ENCODE results near the gene AFF1.
"Not testable (repeated sequence)": the region's sequence is repeated elsewhere in the genome, so short reads cannot be mapped to it uniquely, and the experiment has no call there.

AFF1 gene

DNA sequence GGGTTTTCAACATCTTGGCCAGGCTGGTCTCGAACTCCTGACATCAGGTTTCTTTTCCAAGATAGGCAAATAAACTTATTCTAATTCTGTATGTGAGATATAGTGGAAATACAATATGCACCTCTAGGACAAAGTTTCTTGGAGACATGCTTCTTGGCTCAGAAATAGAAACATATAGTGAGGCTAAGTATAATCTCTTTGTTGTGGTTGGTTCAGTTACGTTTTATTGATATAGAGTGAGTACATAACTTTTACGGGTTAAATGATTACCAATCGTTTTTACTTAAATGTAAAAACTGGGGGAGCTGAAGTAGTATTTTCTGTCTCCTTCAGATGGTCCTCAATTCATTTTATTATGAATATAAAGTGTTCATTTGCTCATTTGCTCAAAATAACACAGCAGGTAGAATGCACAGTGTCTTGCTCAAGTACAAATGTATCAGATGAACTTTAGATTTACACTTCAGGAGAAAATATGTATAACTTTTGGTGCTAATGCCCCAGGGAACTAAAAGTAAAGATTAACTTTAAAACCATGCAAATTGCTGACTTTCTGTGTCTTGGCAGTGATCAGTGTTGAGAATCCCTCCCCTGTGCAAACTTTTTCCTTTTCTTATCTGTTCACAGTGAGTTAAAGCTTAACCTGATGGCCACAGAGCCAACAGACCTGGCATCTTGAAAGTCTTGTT is 77.6 kb downstream of the AFF1 start:
- DNase-seq: no peak

DNA sequence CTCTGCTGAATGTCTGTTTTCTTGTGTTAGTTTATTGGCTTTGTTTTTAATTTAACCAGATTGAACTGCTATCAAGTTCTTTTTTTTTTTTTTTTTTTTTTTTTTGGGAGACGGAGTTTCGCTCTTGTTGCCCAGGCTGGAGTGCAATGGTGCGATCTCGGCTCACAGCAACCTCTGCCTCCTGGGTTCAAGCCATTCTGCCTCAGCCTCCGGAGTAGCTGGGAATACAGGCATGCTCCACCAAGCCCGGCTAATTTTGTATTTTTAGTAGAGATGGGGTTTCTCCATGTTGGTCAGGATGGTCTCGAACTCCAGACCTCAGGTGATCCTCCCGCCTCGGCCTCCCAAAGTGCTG is 78.1 kb downstream of the AFF1 start:
- DNase-seq: not testable (repeated sequence)

DNA sequence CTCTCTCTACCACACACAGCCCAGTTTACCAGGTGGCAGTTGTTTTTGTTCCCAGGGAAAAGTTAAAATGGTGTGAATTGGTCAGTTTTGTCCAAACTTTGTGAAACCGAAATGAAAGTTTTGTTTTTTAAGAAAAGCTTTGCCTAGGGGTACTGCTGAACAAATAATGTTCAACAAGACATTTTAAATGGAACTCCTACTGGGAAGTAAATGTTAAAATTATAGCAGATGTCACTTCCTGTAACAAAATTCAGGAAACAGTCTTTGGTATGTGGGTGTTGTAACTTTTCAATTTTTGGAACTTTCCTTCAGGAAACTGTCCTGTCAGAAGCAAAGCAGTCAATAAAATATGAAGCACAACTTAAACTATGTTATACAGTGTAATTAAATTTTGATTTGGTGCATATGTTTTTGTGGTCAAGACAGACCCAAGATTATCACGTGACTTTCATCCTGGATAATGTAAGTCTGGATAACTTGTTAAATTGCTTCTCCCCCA is 79.5 kb downstream of the AFF1 start:
- DNase-seq: no peak

DNA sequence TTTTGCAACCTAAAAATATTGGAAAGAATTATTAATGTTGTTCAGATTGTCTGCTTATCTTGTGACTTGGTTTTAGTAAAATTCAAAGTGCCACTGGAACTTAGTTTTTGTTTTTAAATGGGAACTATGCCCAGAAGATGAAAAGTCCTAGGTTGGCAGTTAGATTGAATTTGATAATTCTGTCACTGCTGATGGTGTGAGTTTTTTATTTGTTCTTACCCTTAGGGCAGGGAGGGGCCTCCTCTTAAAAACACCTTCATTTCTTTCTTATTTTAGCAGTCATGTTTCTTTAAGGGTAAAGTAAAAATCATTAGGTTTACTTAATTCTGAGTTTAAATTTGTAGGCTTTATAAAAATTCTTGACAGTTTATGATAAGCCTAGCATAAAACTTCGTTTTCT is 80.6 kb downstream of the AFF1 start:
- DNase-seq: no peak

DNA sequence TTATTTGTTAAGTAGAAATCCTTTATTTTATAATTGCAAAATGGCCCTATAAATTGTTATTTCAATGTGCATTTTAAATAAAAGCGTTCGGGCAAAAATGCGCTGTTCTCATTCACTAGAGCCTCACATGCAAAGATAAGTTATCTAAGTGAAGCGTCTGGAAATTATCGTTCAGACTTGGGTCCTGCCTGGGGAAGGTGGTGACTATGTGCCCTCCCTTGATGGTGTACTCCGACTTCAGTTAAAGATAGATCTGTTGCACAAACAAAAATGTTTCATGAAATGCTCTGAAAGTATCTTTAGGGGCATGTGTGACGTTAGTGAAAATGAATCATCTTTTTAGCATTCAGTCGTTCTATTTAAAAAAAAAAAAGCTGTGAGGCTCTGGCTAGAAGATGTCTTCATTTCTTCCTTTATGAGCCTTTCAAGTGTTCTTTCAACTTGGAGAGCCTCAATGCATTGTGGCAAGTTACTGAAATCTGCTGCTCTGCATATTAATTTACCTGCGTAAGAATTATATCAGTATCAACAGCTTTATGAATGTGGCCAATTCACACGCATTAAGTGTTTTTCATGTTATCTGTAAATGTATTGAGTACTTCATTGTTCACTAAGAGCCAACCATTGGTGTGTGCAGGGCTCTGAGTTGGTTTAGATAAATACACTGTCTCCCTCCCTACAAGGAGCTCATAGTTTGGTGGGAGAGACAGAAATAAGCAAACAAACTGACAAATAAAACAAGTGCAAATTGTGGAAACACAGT is 83.0 kb downstream of the AFF1 start:
- DNase-seq: no peak

DNA sequence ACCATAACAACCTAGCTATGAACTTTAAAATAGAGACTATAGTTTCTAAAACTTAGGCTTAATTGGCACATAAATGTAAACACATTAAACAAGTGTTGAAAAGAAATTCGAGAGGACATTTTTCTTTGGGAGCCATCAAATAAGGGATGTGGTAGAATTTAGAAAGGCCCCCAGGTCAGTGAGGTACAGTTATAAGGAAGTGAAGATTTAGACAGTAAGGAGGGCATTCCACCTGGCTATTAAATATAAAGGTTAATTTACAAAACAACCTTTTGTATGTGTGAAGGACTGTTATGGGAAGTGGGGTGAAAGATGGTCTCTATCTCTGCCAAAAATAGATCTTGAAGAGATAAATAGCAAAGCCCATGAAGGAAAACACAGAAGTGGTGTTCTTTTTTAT is 83.9 kb downstream of the AFF1 start:
- no peak for DNase-seq

DNA sequence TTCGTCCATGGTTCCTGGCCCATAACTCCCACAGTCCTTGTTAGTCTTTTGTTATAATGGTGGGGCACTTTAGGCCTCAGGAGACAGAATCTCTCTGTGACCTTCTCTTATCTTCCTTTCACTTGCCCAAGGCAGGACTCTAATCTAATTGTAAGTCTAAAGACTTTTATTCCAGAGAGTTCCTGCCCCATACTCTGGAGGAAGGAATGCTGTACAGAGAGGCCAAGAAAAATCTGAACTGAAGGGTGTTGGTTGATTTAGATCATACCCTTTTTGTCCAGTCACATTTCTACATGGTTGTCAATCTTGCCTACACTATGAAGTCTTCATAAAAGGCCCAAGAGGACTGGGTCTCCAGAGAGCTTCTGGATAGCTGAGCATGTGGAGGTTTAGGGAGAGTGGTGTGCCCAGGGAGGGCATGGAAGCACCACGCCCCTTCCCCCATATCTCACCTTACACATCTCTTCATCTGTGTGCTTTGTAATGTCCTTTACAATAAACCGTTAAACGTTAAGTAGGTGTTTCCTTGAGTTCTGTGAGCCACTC is 84.5 kb downstream of the AFF1 start:
- no peak for DNase-seq

DNA sequence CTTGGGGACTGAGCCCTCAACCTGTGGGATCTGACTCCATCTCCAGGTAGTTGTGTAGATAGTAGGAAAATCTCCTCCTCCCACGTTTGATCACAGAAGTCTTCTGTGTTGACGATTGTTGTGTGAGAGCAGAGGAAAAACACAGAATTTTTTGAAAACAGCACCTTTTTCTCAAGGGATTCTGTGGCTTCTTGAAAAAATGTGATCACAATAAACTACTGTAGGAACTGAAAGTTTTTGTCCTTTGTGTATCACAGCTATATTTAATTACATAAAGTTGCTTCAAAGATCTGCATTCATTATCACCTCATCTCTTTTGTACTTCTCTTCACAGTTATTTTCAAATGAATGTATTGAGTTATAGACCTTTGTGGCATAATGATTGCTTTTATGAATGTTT is 85.1 kb downstream of the AFF1 start:
- no peak for DNase-seq

DNA sequence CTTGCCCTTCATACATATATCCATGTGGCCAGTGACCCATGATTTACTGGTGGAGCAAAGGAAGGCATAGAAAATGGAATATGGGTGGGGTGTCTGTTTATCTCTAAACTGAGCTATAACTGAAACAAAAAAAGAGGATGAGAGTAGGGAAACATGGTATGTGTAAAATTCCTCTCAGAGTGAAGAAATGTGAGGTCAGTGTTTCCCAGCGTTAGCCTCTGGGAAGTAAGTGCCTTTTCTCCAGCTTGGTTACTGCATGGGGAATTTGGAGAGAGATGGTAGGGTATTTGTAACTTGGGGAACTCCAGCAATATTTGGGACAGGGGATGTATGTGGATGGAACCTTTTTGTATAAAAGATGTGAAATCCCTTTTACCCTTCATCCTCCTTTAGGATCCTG is 89.4 kb downstream of the AFF1 start:
- DNase-seq: no peak

DNA sequence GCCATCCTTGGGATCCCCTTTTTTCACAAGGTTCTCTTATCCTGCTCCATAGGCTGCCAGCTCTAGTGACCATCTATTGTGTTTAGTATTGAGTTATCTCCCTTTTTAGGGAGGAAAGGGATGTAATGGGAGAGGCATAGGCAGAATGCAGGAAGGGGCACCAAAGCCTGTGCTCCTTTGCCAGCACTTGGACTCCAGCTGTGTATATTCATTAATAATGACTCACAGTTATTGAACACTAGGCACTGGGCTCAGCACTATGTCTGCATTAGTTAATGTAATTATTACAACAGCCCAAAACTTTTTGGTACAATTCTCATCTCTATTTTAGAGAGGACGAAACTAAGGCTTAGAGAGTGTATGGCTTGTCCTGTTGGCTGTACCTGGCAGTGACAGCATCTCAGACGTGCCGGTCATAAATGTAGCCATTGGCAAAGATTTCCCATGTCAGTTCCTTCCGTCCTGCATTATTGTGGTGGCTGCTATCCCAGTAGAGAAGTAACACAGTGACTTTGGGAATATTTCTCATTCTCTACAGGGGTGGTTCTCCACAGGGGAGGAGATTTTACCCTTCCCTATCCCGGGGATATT is 90.3 kb downstream of the AFF1 start:
- no peak for DNase-seq

DNA sequence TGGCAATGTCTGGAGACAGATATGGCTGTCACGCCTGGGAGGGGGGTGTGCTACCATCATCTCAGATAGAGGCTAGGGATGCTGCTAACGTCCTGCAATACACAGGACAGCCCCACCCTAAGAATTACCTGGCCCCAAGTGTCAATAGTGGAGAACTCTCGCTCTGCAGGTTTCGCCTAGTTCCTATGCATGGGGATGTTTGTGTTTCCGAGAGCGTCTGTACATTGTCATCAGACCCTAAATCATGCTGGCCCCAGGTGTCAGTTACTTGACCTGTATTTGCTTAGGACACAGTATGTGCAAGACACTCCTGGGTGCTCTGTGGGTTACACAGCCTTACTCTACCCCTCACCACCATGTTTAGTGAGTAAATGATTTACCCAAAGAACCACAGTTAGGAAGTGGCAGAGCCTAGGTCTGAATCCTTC is 90.8 kb downstream of the AFF1 start:
- DNase-seq: no peak

DNA sequence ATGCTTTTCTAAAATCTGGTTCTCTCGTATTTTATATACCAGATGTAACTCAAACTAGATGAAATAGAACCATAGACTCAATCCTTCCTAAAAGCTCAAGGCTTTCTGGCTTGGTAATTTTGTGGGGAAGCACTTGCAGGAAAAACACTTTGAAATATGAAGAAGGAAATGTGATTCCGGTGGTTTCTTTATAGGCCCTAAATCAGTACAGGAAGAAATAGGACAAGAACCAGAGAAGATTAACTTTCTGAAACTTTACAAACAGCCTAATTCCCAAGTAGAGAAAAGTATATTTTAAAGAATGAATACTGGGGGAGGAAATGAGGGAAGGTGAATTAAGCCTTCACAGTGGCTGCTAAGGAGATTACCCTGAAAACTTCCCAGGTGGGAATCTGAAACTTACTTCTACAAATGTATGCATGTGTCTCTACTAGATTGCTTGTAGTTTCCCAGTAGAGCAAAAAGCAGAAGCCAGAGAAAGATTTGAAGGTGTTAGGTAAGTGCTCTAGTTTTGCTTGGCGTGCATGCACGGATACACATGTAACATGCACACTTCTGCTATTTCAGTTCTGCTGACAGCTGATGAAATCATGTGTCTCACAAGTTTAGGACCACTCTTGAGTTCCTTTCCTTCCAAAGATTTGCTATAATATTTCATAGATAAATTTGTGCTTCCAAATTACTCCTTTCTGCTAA is 92.1 kb downstream of the AFF1 start:
- no peak for DNase-seq

DNA sequence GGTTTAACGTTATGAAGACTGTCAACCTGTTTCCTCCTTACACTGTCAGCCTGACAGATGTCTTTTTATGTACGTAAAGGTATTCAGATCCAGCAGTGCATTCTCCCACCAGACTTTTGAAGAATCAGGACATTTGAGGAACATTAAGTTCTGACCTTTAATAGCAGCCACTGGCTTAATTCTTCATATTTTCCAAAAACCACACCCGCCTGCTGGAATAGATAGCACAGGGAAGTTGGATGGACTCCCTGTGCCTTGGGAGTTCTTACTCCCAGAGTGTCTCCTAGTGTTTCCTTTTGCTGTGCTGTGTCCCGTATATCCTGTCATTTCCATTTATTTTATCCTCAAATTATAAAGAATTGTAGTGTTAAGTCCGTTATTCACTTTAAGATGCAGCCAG is 94.5 kb downstream of the AFF1 start:
- no peak for DNase-seq

DNA sequence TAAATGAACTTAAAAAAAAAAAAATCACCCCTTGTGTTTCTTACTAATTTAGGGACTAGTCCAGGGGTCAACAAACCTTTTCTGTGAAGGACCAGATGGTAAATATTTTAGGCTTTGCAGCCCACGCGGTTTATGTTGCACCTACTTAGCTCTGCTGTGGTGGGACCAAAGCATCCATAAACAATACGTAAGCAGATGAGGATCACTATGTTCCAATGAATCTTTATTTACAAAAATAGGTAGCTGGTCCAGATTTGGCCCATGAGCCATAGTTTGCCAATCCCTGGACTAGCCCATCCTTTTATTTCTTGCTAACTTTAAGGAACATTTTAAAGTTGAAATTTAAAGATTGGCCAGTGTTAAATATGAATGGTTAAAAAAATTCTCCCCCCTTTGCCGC is 95.3 kb downstream of the AFF1 start:
- DNase-seq: no peak

DNA sequence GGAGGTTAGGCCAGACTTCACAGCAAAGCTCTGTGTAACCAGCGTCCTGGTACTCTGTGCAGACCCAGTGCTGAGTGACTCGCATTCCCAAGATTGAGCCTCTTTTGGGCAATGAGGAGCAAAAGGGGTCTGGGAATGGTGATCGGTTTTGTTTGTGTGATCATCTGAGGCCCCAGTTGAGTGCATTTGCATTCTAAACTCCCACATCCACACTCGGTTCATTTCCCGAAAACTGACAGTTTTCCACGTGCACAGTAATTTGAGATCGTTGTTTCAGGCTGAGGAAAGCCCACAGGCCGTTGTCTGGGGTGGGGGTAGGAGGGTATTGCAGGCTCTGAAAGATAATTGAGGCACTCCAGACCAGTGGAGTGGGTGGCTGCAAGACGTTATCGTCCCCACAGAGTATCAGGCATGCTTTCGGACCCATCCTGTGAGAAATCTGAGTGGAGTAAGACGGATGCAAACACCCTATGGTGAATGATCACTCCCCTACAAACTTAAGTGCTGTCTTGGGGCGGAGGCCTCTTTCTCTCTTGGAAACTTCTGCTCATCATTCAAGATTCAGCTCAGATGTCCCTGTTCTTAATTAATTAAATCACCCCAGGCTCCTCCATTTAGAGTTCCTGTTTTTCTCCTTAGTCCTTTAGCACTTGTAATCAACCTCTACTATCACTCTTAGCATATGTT is 96.1 kb downstream of the AFF1 start:
- no peak for DNase-seq

DNA sequence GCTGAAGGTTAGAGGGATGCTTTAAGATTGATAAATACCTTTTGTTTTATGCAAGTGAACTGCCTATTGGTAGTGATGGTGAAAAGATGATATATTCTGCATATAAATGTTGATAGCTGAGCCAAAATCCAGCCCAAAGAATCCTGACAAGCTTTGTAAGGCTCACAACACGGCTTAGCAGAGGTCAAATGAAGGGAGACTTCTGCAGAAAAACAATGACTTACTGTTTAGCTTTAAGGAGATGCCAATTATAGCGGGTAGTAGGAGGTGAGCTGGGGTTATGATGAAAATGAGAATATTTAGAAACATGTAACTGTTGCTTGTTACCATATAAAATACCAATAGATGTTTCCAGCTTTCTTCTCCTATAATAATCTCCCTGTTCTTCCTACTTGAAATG is 97.1 kb downstream of the AFF1 start:
- DNase-seq: no peak

DNA sequence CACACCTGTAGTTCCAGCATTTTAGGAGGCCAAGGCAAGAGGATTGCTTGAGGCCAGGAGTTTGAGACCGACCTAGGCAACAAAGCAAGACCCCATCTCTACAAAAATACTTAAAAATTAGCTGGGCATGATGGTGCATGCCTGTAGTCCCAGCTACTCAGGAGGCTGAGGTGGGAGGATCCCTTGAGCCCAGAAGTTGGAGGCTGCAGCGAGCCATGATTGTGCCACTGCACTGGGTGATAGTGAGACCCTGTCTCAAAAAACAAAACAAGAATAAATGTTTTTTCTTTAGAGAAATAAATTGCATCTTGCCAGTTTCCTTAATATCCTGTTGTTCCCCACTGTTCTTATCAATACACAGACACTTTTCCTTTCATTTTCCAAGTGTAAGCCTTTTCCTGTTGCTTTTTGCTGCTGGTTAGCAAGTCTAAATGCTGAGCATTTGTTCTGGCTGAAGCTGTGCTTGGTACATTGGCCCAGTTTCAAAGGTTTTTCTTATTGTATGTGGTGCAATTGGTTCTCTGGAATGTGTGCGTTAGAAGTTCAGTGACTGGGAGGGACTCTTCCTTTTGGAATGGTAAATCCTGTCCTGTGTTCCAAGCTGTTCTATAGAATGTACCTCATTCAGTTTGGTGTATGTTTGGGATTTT is 98.2 kb downstream of the AFF1 start:
- DNase-seq: no peak

DNA sequence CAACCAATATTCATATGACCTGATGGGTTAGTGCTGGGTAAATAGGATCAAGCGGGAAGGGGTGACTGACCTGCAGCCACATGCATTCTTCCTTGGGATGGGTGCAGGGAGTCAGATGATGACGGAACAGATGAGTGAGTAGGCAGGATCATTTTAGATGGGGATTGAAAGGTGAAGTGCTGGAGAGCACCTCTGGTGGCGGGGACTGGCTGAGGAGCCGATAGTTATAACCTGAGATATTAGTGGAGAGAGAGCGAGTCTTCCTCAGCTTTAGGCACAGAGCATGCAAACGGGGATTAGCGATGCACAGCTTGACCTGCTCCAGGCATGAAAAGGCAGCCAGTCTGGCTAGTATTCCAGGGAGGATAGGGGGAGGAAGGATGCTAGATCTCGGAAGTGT is 99.1 kb downstream of the AFF1 start:
- no peak for DNase-seq

DNA sequence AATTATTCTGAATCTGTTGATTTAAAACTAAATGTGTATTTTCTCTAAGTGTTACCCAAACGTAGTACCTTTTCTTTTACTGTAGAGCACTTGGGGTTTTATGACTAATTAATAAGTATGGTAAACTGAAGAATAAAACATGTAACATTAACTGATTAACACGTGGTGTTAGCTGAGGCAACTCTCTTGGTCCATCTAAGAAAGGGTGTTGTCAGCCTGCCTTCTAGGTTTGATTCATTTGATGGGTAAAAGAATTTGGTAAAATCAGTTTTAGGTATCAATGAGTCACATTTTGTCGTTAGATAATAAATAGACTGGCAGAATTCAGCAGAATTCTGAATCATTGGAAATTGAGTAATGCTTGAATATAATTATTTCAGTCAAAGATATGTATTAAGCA is 99.7 kb downstream of the AFF1 start:
- no peak for DNase-seq

DNA sequence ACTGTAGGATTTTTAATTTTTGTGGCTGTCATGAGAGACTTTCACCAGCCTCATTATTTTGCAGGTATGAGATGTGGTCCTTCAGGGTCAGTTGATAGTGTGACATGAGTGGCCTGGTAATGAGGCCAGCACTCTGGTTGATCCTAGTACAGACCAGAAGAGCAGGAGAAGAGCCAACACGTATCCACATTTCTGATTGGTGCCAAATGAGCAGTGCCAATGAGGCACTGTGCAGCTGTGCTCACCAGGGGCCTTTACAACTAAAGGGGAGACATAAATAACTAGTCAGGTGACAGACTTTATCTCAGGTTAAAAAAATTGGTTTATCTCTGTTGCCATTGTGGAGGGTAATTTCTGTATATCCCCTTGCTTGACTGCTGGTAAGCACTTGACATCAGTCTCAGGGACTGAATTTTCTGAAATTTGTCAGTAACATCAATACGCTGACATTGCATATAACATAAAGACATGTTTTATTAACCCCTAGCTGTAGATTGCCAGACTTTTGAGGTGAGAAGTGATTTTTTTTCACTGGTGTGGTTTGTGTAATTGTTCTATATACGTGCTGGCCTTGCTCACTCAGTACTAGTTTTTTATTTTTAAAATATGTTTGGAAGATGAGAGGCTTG is 101.2 kb downstream of the AFF1 start:
- no peak for DNase-seq

DNA sequence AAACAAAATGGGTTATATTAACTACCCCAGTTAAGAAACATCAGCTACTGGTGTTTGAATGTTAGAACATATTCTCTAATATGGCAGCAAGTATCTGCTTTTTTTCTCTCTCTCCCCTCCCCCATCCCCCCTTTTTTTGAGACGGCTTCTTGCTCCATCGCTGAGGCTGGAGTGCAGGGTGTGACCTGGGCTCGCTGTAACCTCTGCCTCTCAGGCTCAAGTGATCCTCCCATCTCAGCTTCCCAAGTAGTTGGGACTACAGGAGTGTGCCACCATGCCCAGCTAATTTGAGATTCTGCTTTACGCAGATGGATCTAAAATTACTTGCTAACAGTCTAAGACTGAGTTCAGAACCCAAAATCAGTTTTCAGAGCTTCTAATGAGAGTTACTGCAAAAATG is 101.9 kb downstream of the AFF1 start:
- no peak for DNase-seq

DNA sequence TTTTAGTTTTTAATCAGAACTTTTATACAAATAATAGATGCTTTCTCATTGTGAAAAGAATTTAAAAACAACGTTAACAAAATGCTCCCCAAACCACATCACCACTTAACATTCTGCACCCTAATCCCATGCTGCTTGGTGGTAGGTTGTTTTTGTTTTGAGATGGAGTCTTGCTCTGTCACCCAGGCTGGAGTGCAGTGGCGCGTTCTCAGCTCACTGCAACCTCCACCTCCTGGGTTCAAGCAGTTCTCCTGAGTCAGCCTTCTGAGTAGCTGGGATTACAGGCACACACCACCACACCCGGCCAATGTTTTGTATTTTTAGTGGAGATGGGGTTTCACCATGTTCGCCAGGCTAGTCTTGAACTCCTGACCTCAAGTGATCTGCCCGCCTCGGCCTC is 102.4 kb downstream of the AFF1 start:
- not testable (repeated sequence) for DNase-seq
